GM12878 (cell line): Measurements from ENCODE around the gene PSMF1. TPM values are rescaled to one million over a fixed set of nuclear protein-coding genes. Genes with fewer than 3 reads are reported as not detected.
A peak's percentile ranks its signal among the peaks of the same experiment; 100 is the strongest.

Source experiments
- ATAC-seq: fragments of 200-7000 bp; cut with Tn5 transposase; 3 replicates; pipeline ENCODE4 v1.9.1; 2020; ENCODE audit warnings: mild to moderate bottlenecking, moderate library complexity
- BruUV-seq: library from RNA; stranded (reverse); fragments of 400-500 nt; replicated peaks from 2 replicates; lab custom pipeline; 2021; lab: Mats Ljungman, UMichigan
- CTCF ChIA-PET: fragments of 300-600 bp; sonication (Branson Sonifier 250); formaldehyde crosslinking; extraction: SDS; loops from one replicate; lab custom pipeline; 2021; ENCODE audit warnings: inconsistent platforms; lab: Yijun Ruan, JAX
- POLR2A ChIA-PET: fragments of 350-600 bp; formaldehyde crosslinking; extraction: SDS; loops from one replicate; lab custom pipeline; 2021; ENCODE audit warnings: inconsistent platforms; lab: Charles Lee
- RAD21 ChIA-PET: fragments of 300-600 bp; sonication (Branson Sonifier 250); formaldehyde crosslinking; loops from one replicate; lab custom pipeline; 2023; ENCODE audit warnings: antibody characterized with exemption; ENCODE audit not compliant: unreplicated experiment; lab: Charles Lee
- SMC1A ChIA-PET: fragments of 300-600 bp; sonication (Branson Sonifier 250); formaldehyde crosslinking; loops from one replicate; lab custom pipeline; 2023; ENCODE audit not compliant: unreplicated experiment, uncharacterized antibody; lab: Charles Lee
- DNase-seq: peaks from one replicate; pipeline ENCODE4 v3.0.0-alpha.2; 2011; ENCODE audit warnings: low read depth, low spot score
- FAIRE-seq: peaks from 3 replicates; lab custom pipeline; 2011; peaks lifted over from hg19 to GRCh38; lab: Jason Lieb, UNC
- H2AFZ ChIP-seq: 2 replicates; pipeline ENCODE4 v1.6.0; 2011; ENCODE audit warnings: low read depth, low read length, control low read depth; ENCODE audit not compliant: control insufficient read depth
- H3K27ac ChIP-seq: 2 replicates; pipeline ENCODE4 v1.5.1; 2011; ENCODE audit warnings: control low read depth; ENCODE audit not compliant: control insufficient read depth, insufficient read depth
- H3K27me3 ChIP-seq, 2 experiments: replicated peaks in 1 of 2; 2 replicates each; pipeline versions ENCODE4 v1.6.0 to v1.6.1; 2011; ENCODE audit warnings: low read length in 1 of 2; ENCODE audit not compliant: control insufficient read depth in 2 of 2, insufficient read depth in 2 of 2
- H3K36me3 ChIP-seq, 2 experiments: 2 replicates each; pipeline ENCODE4 v1.5.1; 2011; ENCODE audit warnings: low read length in 1 of 2; ENCODE audit not compliant: control insufficient read depth in 2 of 2, insufficient read depth in 2 of 2
- H3K4me1 ChIP-seq: 2 replicates; pipeline ENCODE4 v1.6.1; 2011; ENCODE audit warnings: mild to moderate bottlenecking, low read length, moderate library complexity, mixed read lengths; ENCODE audit not compliant: control insufficient read depth, insufficient read depth
- H3K4me2 ChIP-seq: 2 replicates; pipeline ENCODE4 v1.6.0; 2011; ENCODE audit warnings: control low read depth; ENCODE audit not compliant: control insufficient read depth, insufficient read depth
- H3K4me3 ChIP-seq: fragments of 200-600 bp; sonication (generic); 2 replicates; pipeline ENCODE4 v1.5.1; 2016
- H3K79me2 ChIP-seq: 2 replicates; pipeline ENCODE4 v1.6.0; 2011; ENCODE audit warnings: low read length; ENCODE audit not compliant: control insufficient read depth, insufficient read depth
- H3K9ac ChIP-seq: 2 replicates; pipeline ENCODE4 v1.8.0; 2011; ENCODE audit warnings: low read length, control low read depth, mixed read lengths; ENCODE audit not compliant: control insufficient read depth, insufficient read depth
- H3K9me3 ChIP-seq: replicated peaks from 3 replicates; pipeline ENCODE4 v1.5.1; 2011; ENCODE audit warnings: mild to moderate bottlenecking, low read length; ENCODE audit not compliant: control insufficient read depth, insufficient read depth
- H4K20me1 ChIP-seq: 2 replicates; pipeline ENCODE4 v1.6.0; 2011; ENCODE audit not compliant: control insufficient read depth, insufficient read depth
- HDAC6 ChIP-seq: fragments of 200-600 bp; sonication (generic); IDR thresholded peaks from one replicate; pipeline ENCODE4 v1.8.0; 2017; ENCODE audit warnings: antibody characterized with exemption; ENCODE audit not compliant: unreplicated experiment
- MEF2A ChIP-seq: IDR thresholded peaks from 2 replicates; pipeline ENCODE4 v1.6.1; 2011; ENCODE audit warnings: low read depth, mild to moderate bottlenecking, low read length, moderate library complexity; ENCODE audit not compliant: insufficient read depth
- NFYA ChIP-seq: IDR thresholded peaks from 2 replicates; pipeline ENCODE4 v1.6.1; 2011; ENCODE audit warnings: low read depth, mild to moderate bottlenecking, low read length, improper control_type of control experiment, borderline replicate concordance
- POLR2A ChIP-seq: IDR thresholded peaks from 2 replicates; pipeline ENCODE4 v1.6.1; 2011; ENCODE audit warnings: low read depth, mild to moderate bottlenecking, low read length
- POU2F2 ChIP-seq: IDR thresholded peaks from 3 replicates; pipeline ENCODE4 v1.6.1; 2011; ENCODE audit warnings: low read depth, mild to moderate bottlenecking, low read length, borderline replicate concordance
- RUNX3 ChIP-seq: IDR thresholded peaks from 2 replicates; pipeline ENCODE4 v1.6.1; 2012; ENCODE audit warnings: low read length, inconsistent platforms
- SMC3 ChIP-seq: IDR thresholded peaks from 2 replicates; pipeline ENCODE4 v1.6.1; 2011; ENCODE audit warnings: low read length, improper control_type of control experiment, borderline replicate concordance
- SP1 ChIP-seq: IDR thresholded peaks from one replicate; pipeline ENCODE4 v1.6.1; 2011; ENCODE audit warnings: low read depth, low read length
- TAF1 ChIP-seq: IDR thresholded peaks from 2 replicates; pipeline ENCODE4 v1.6.1; 2011; ENCODE audit warnings: mild to moderate bottlenecking, low read depth, low read length, borderline replicate concordance
- ZZZ3 ChIP-seq: IDR thresholded peaks from 2 replicates; pipeline ENCODE4 v1.6.1; 2011; ENCODE audit warnings: low read depth; ENCODE audit not compliant: control insufficient read depth, insufficient read length
- WGBS: methylation state at CpG from one replicate; pipeline ENCODE4 v1.1.6; 2016; ENCODE audit warnings: low lambda C conversion rate; ENCODE audit not compliant: insufficient replicate concordance, insufficient coverage; ENCODE audit errors: missing lambda C conversion rate; 5-methylcytosine and 5-hydroxymethylcytosine counted together
- in situ Hi-C: fragments of 300-500 bp; cut with MboI; formaldehyde crosslinking; loops from 9 replicates; pipeline ENCODE4 v1.14.3; 2018; ENCODE audit warnings: mixed read lengths
- intact Hi-C: fragments of 100-400 bp; cut with micrococcal nuclease; formaldehyde crosslinking; loops from one replicate; pipeline ENCODE4 v1.14.2; 2022; ENCODE audit not compliant: unreplicated experiment
- polyA plus RNA-seq, 11 experiments: library from polyadenylated mRNA; depleted of rRNA in 4 of 11; unstranded in 6 of 11; stranded (reverse) in 5 of 11; fragments of >200 nt; fragmentation: Nextera tagmentation in 4 of 11; fragmentation: Illumina TruSeq in 1 of 11; extraction: Ambion mirVana in 4 of 11; extraction: Trizol in 1 of 11; gene quantifications; 1 replicate in 1 of 11; 2 replicates in 10 of 11; pipeline versions ENCODE4 v1.2.1 to v1.2.3, GENCODE V29; 2011 to 2016; ENCODE audit warnings: inconsistent platforms in 2 of 11, missing spikeins in 2 of 11, low read depth in 1 of 11
- total RNA-seq, 4 experiments: library from RNA; depleted of rRNA in 3 of 4; stranded (reverse); fragments of >200 nt in 3 of 4; fragmentation: Illumina TruSeq in 1 of 4; extraction: Trizol in 1 of 4; gene quantifications; 2 replicates each; pipeline versions ENCODE4 v1.2.1 to v1.2.3, GENCODE V29; 2013 to 2021
- TF ChIP-seq, protein P1 (sequence below): IDR thresholded peaks from 2 replicates; pipeline ENCODE4 v1.6.1; 2012; ENCODE audit warnings: low read depth, low read length, improper control_type of control experiment
- TF ChIP-seq, protein P2 (sequence below): IDR thresholded peaks from 2 replicates; pipeline ENCODE4 v1.6.1; 2011; ENCODE audit warnings: borderline replicate concordance, low read depth, mild to moderate bottlenecking, moderate library complexity, low read length; ENCODE audit not compliant: insufficient read depth, poor library complexity, severe bottlenecking
- TF ChIP-seq, protein P3 (sequence below): fragments of 450-650 bp; IDR thresholded peaks from 2 replicates; pipeline ENCODE4 v1.6.1; 2017; ENCODE audit warnings: antibody characterized with exemption, mild to moderate bottlenecking, moderate library complexity

PSMF1 gene
- total and polyA plus RNA-seq, 10 of the 15 experiments (the other 5 are each of a cell fraction or from before 2014, with no cell fraction given): 14.2 to 173 (median 40.6) TPM

DNA sequence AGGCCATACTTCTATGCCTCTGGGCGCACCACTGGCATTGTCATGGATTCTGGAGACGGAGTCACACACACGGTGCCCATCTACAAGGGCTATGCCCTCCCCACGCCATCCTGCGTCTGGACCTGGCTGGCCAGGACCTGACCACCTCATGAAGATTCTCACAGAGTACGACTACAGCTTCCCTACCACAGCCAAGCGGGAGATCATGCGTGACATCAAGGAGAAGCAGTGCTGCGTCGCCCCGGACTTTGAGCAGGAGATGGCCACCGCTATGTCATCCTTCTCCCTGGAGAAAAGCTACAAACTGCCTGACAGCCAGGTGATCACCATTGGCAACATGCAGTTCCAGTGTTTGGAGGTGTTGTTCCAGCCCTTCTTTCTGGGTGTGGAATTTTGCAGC lies 42.6 kb downstream of the PSMF1 start:
- Histone ChIP-seq H3K4me1 (peaks cover 7% of the 10 kb centered on the region; the same call in 1 of the 2 replicates), H3K4me2 (no peak overlapping the region), H3K9ac (no peak overlapping the region), H3K27ac (no peak overlapping the region), H3K79me2 (no peaks in the 10 kb centered on the region), H3K36me3 (peaks cover 19 to 24% of the 10 kb centered on the region in 2 experiments; a peak in 3 of 4 replicates), H2AFZ (no peak overlapping the region), H3K4me3 (no peak overlapping the region), H3K27me3 (no peaks in the 10 kb centered on the region), H3K9me3 (no peaks in the 10 kb centered on the region), H4K20me1 (no peaks in the 10 kb centered on the region)
- ChIA-PET POLR2A (no interaction called here), CTCF (interaction anchor here (1.1 kb wide), 1 partner anchor 8 kb away, joined by 3 read pairs; no protein-coding TSS in a partner anchor), RAD21 (no interaction called here), SMC1A (no interaction called here)
- intact Hi-C loops (no loop called here), in situ Hi-C loops (no loop called here)
- DNase-seq: no peak
- no peak for ATAC-seq
- BruUV-seq: no TSS peak
- FAIRE-seq: no peak
- 97% methylated on average over 12 of the region's 12 CpGs for WGBS
- TF ChIP-seq POLR2A (0 out of 2 replicates have a peak, but pooled peaks have one; percentile 17), POU2F2 (no peak)
- TF ChIP-seq, all 136 proteins: peak for 1

DNA sequence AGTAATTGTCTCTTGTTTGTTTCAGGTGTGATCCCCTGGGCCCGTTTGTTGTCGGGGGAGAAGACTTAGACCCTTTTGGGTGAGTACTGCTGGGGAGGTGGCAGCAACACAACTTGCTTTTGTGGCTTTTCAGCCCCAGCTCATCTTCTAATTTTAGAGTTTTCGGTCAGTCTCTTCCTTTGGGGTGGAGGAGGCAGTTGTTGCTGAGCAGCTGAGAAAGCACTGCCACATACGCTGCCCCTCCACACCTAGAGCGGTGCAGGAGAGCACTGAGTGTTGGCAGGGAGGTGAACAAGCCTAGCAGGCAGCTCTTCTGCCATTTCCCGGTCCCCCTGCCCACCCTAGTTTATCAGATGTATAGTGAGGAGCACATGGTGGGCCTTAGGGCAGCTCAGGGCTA lies 44.7 kb downstream of the PSMF1 start:
- CTCF ChIA-PET: no interaction called here
- RAD21 ChIA-PET: no interaction called here
- no peak overlapping the region for H3K4me3 ChIP-seq
- in situ Hi-C loops: no loop called here
- peak; percentile 55 for ATAC-seq
- no peak for FAIRE-seq
- DNase-seq: no peak
- H3K27me3 ChIP-seq: no peaks in the 10 kb centered on the region
- H3K9me3 ChIP-seq: no peaks in the 10 kb centered on the region
- H3K79me2 ChIP-seq: no peaks in the 10 kb centered on the region
- peaks cover 7% of the 10 kb centered on the region; the same call in 1 of the 2 replicates for H3K4me1 ChIP-seq
- no peaks in the 10 kb centered on the region for H4K20me1 ChIP-seq
- peak overlapping the region; percentile 26; the same call in 1 of the 2 replicates for H3K4me2 ChIP-seq
- intact Hi-C loops: no loop called here
- H3K9ac ChIP-seq: no peak overlapping the region
- WGBS: 35% methylated on average over 6 of the region's 6 CpGs
- POLR2A ChIA-PET: no interaction called here
- BruUV-seq: no TSS peak
- 0 out of 2 replicates have a peak overlapping the region, but pooled peaks have one; percentile 18 for H3K27ac ChIP-seq
- peaks cover 21 to 44% of the 10 kb centered on the region in 2 experiments for H3K36me3 ChIP-seq
- SMC1A ChIA-PET: interaction anchor here (0.7 to 1.5 kb wide), 2 partner anchors 9 to 13 kb away, joined by 3 to 4 read pairs; no protein-coding TSS in a partner anchor
- H2AFZ ChIP-seq: no peak overlapping the region
- TF ChIP-seq POU2F2 (no peak), SP1 (no peak), SMC3 (no peak), NFYA (no peak), MEF2A (0 out of 2 replicates have a peak, but pooled peaks have one; percentile 9), ZZZ3 (no peak), RUNX3 (peak; percentile 56), HDAC6 (no peak), TAF1 (no peak)
- TF ChIP-seq, protein P1, sequence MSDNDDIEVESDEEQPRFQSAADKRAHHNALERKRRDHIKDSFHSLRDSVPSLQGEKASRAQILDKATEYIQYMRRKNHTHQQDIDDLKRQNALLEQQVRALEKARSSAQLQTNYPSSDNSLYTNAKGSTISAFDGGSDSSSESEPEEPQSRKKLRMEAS: no peak
- TF ChIP-seq, protein P2, sequence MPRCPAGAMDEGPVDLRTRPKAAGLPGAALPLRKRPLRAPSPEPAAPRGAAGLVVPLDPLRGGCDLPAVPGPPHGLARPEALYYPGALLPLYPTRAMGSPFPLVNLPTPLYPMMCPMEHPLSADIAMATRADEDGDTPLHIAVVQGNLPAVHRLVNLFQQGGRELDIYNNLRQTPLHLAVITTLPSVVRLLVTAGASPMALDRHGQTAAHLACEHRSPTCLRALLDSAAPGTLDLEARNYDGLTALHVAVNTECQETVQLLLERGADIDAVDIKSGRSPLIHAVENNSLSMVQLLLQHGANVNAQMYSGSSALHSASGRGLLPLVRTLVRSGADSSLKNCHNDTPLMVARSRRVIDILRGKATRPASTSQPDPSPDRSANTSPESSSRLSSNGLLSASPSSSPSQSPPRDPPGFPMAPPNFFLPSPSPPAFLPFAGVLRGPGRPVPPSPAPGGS: no peak
- TF ChIP-seq, protein P3, sequence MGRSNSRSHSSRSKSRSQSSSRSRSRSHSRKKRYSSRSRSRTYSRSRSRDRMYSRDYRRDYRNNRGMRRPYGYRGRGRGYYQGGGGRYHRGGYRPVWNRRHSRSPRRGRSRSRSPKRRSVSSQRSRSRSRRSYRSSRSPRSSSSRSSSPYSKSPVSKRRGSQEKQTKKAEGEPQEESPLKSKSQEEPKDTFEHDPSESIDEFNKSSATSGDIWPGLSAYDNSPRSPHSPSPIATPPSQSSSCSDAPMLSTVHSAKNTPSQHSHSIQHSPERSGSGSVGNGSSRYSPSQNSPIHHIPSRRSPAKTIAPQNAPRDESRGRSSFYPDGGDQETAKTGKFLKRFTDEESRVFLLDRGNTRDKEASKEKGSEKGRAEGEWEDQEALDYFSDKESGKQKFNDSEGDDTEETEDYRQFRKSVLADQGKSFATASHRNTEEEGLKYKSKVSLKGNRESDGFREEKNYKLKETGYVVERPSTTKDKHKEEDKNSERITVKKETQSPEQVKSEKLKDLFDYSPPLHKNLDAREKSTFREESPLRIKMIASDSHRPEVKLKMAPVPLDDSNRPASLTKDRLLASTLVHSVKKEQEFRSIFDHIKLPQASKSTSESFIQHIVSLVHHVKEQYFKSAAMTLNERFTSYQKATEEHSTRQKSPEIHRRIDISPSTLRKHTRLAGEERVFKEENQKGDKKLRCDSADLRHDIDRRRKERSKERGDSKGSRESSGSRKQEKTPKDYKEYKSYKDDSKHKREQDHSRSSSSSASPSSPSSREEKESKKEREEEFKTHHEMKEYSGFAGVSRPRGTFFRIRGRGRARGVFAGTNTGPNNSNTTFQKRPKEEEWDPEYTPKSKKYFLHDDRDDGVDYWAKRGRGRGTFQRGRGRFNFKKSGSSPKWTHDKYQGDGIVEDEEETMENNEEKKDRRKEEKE: no peak
